HepG2 (cell line): ENCODE measurements around the gene TMEM9. TPM values are rescaled to one million over a fixed set of nuclear protein-coding genes. Genes with fewer than 3 reads are reported as not detected.

Source experiments
- ATAC-seq: fragments of 200-7000 bp; cut with Tn5 transposase; 3 replicates; pipeline ENCODE4 v1.9.1; 2020; ENCODE audit warnings: mild to moderate bottlenecking, moderate library complexity
- BruUV-seq: library from RNA; stranded (reverse); fragments of 400-500 nt; replicated peaks from 2 replicates; lab custom pipeline; 2021; lab: Mats Ljungman, UMichigan
- CTCF ChIA-PET: fragments of 300-600 bp; formaldehyde crosslinking; extraction: SDS; loops from one replicate; lab custom pipeline; 2021; ENCODE audit warnings: low total read pairs, inconsistent platforms, low intra/inter-chr PET ratio; lab: Yijun Ruan, JAX
- POLR2A ChIA-PET: fragments of 350-600 bp; sonication (Branson Sonifier 250); formaldehyde crosslinking; loops from one replicate; lab custom pipeline; 2020; ENCODE audit warnings: antibody characterized with exemption, inconsistent platforms; lab: Yijun Ruan, JAX
- DNase-seq: peaks from one replicate; pipeline ENCODE4 v3.0.0-alpha.2; 2015; ENCODE audit warnings: low spot score
- FAIRE-seq: peaks from 3 replicates; lab custom pipeline; 2011; peaks lifted over from hg19 to GRCh38; lab: Jason Lieb, UNC
- H2AFZ ChIP-seq: one replicate; pipeline ENCODE4 v1.6.1; 2011; ENCODE audit warnings: low read length, inconsistent platforms
- H3K27ac ChIP-seq: fragments of 300-600 bp; 3 replicates; pipeline ENCODE4 v1.8.0; 2011; ENCODE audit warnings: mixed run types, mild to moderate bottlenecking, mixed read lengths, low read length, inconsistent platforms; ENCODE audit not compliant: insufficient read depth; ENCODE audit errors: extremely low read length
- H3K27me3 ChIP-seq, 2 experiments: fragments of 200-600 bp in 1 of 2; 2 replicates in 1 of 2; 3 replicates in 1 of 2; pipeline versions ENCODE4 v1.6.0 to v1.8.0; 2011; ENCODE audit warnings: low read length in 2 of 2, mild to moderate bottlenecking in 2 of 2, moderate library complexity in 2 of 2, inconsistent platforms in 1 of 2; ENCODE audit not compliant: insufficient read depth in 2 of 2, control insufficient read depth in 1 of 2
- H3K36me3 ChIP-seq, 2 experiments: fragments of 200-600 bp in 1 of 2; replicated peaks in 1 of 2; 2 replicates in 1 of 2; 3 replicates in 1 of 2; pipeline versions ENCODE4 v1.5.1 to v1.8.0; 2011; ENCODE audit warnings: low read length in 2 of 2, inconsistent platforms in 1 of 2; ENCODE audit not compliant: insufficient read depth in 2 of 2, control insufficient read depth in 1 of 2
- H3K4me1 ChIP-seq: 2 replicates; pipeline ENCODE4 v1.5.1; 2012; ENCODE audit warnings: low read length, inconsistent platforms; ENCODE audit not compliant: insufficient read depth
- H3K4me2 ChIP-seq: 2 replicates; pipeline ENCODE4 v1.6.0; 2011; ENCODE audit warnings: low read depth, low read length, inconsistent platforms
- H3K4me3 ChIP-seq, 3 experiments: fragments of 200-600 bp in 1 of 3; sonication (generic), shearing (Covaris generic) in 1 of 3; replicated peaks in 1 of 3; 2 replicates each; pipeline ENCODE4 v1.5.1; 2011 to 2016; ENCODE audit warnings: low read length in 3 of 3, inconsistent platforms in 2 of 3, low read depth in 2 of 3, mild to moderate bottlenecking in 2 of 3, control low read depth in 1 of 3, mixed read lengths in 1 of 3; ENCODE audit not compliant: insufficient read depth in 1 of 3
- H3K79me2 ChIP-seq: one replicate; pipeline ENCODE4 v1.6.1; 2011; ENCODE audit warnings: low read length, inconsistent platforms; ENCODE audit not compliant: insufficient read depth
- H3K9ac ChIP-seq: 2 replicates; pipeline ENCODE4 v1.6.0; 2011; ENCODE audit warnings: mild to moderate bottlenecking, low read depth, low read length, inconsistent platforms; ENCODE audit not compliant: insufficient read depth
- H3K9me3 ChIP-seq: 2 replicates; pipeline ENCODE4 v1.5.1; 2012; ENCODE audit warnings: mild to moderate bottlenecking, low read length
- H4K20me1 ChIP-seq: 2 replicates; pipeline ENCODE4 v1.6.0; 2011; ENCODE audit warnings: inconsistent platforms, mild to moderate bottlenecking, low read length, moderate library complexity; ENCODE audit not compliant: insufficient read depth
- ISX ChIP-seq: sonication (generic); formaldehyde crosslinking; conservative IDR thresholded peaks from 2 replicates; pipeline ENCODE4 v1.5.0; 2020; ENCODE audit warnings: missing genetic modification reagents
- SRSF1 ChIP-seq: fragments of 200-400 bp; formaldehyde crosslinking; optimal IDR thresholded peaks from 2 replicates; pipeline ENCODE3; 2017; ENCODE audit warnings: mild to moderate bottlenecking, low read depth, low read length, moderate library complexity
- ZFX ChIP-seq: sonication (generic); formaldehyde crosslinking; IDR thresholded peaks from 2 replicates; pipeline ENCODE4 v1.4.0; 2020; ENCODE audit warnings: mild to moderate bottlenecking, low read depth, missing genetic modification reagents, moderate library complexity
- ZNF263 ChIP-seq: sonication (generic); formaldehyde crosslinking; IDR thresholded peaks from 2 replicates; pipeline ENCODE4 v1.4.0; 2020; ENCODE audit warnings: missing genetic modification reagents
- whole genome bisulfite sequencing: methylation state at CpG from one replicate; pipeline ENCODE4 v1.1.6; 2017; ENCODE audit warnings: low lambda C conversion rate; 5-methylcytosine and 5-hydroxymethylcytosine counted together
- in situ Hi-C: cut with HindIII; loops from 2 replicates; pipeline ENCODE4 v1.10.0; 2017; ENCODE audit warnings: low pct_unique_long_range_greater_than_20kb; ENCODE audit not compliant: extremely low pct_ligation_motif_present
- intact Hi-C: fragments of 100-400 bp; cut with micrococcal nuclease; formaldehyde crosslinking; loops from one replicate; pipeline ENCODE4 v1.10.0; 2022; ENCODE audit not compliant: unreplicated experiment
- polyA plus RNA-seq, 8 experiments: library from polyadenylated mRNA; depleted of rRNA in 3 of 8; stranded (reverse) in 7 of 8; unstranded in 1 of 8; fragments of >200 nt; fragmentation: Illumina TruSeq in 4 of 8; extraction: Trizol in 4 of 8; gene quantifications; 2 replicates each; pipeline versions ENCODE4 v1.2.1 to v1.2.3, GENCODE V29; 2011 to 2016; ENCODE audit warnings: low read depth in 4 of 8, missing spikeins in 1 of 8, mixed read lengths in 1 of 8; ENCODE audit not compliant: insufficient read depth in 1 of 8
- total RNA-seq, 5 experiments: library from RNA; depleted of rRNA; stranded (reverse); fragments of >200 nt; fragmentation: Illumina TruSeq; extraction: Trizol; gene quantifications; 2 replicates each; pipeline ENCODE4 v1.2.3, GENCODE V29; 2016; ENCODE audit warnings: low read depth in 1 of 5
- TF ChIP-seq, protein P1 (sequence below): sonication (generic); formaldehyde crosslinking; IDR thresholded peaks from 2 replicates; pipeline ENCODE4 v1.4.0; 2020; ENCODE audit warnings: mild to moderate bottlenecking, missing genetic modification reagents, borderline replicate concordance
- TF ChIP-seq, protein P2 (sequence below): sonication (generic); formaldehyde crosslinking; IDR thresholded peaks from one replicate; pipeline ENCODE4 v1.5.1; 2020; ENCODE audit warnings: mild to moderate bottlenecking, missing genetic modification reagents; ENCODE audit errors: not compliant biosample characterization
- TF ChIP-seq, protein P3 (sequence below): sonication (generic); formaldehyde crosslinking; IDR thresholded peaks from 2 replicates; pipeline ENCODE4 v1.8.1; 2023; ENCODE audit warnings: mild to moderate bottlenecking, missing genetic modification reagents

The TMEM9 gene
- total and polyA plus RNA-seq, 2 of the 13 experiments (the other 11 are each of a cell fraction or from before 2014, with no cell fraction given): 60.9 to 102 TPM

DNA sequence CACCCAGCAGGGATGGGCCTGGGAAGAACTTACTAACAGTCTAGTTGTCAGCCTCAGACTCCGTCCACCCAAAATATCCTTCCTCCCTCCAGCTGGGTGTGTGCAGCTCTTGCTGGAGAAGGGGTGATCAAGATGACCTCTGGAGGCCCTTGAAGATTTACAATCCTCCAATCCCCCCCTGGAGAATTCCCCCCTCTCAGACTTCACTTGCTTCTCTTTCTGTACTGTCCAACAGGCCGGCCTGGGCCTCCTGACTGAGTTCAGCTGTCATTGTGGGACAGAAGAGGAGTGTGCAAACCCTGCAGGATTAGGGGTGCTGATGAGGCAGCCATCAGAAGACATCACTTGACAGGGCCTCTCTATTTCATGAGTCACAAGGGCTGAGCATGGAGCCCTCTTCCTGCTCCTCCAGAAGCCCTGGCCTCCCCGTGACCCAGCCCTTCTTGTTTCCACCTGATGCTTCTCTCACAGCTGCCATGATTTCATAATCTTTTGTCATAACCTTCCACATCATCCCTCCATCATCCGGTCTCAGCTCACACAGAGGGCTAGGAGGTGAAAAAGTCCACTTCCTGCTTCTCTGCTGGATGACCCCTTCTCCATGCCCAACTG lies 18.8 kb upstream of the TMEM9 start (continued):
- TF ChIP-seq, protein P1, sequence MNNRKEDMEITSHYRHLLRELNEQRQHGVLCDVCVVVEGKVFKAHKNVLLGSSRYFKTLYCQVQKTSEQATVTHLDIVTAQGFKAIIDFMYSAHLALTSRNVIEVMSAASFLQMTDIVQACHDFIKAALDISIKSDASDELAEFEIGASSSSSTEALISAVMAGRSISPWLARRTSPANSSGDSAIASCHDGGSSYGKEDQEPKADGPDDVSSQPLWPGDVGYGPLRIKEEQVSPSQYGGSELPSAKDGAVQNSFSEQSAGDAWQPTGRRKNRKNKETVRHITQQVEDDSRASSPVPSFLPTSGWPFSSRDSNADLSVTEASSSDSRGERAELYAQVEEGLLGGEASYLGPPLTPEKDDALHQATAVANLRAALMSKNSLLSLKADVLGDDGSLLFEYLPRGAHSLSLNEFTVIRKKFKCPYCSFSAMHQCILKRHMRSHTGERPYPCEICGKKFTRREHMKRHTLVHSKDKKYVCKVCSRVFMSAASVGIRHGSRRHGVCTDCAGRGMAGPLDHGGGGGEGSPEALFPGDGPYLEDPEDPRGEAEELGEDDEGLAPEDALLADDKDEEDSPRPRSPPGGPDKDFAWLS: no peak
- TF ChIP-seq SRSF1: no peak

DNA sequence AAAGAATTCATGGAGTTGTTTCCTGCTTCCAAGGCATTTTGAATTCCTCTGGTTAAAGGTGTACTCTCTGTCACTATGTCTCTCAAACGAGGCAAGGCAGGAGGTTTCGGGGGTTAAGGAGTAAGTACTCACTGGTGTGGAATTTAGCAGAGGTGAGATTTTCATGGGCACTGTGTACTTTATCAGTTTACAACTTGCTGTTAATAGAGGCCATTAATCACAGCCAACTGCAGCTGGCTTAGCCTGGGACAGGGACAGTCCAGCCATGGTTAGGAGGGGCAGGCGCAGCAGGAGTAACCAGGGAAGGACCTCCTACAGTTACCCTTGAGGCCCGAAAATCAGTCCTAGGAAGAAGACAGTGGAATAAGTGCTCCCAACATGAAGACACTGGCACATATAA lies 18.1 kb upstream of the TMEM9 start:
- no peak for DNase-seq
- in situ Hi-C loops: no loop called here
- no peak overlapping the region for H3K4me3 ChIP-seq
- no peak overlapping the region for H3K4me2 ChIP-seq
- no TSS peak for BruUV-seq
- no peak overlapping the region for H2AFZ ChIP-seq
- intact Hi-C loops: no loop called here
- H3K36me3 ChIP-seq: no peaks in the 10 kb centered on the region
- TF ChIP-seq, protein P2, sequence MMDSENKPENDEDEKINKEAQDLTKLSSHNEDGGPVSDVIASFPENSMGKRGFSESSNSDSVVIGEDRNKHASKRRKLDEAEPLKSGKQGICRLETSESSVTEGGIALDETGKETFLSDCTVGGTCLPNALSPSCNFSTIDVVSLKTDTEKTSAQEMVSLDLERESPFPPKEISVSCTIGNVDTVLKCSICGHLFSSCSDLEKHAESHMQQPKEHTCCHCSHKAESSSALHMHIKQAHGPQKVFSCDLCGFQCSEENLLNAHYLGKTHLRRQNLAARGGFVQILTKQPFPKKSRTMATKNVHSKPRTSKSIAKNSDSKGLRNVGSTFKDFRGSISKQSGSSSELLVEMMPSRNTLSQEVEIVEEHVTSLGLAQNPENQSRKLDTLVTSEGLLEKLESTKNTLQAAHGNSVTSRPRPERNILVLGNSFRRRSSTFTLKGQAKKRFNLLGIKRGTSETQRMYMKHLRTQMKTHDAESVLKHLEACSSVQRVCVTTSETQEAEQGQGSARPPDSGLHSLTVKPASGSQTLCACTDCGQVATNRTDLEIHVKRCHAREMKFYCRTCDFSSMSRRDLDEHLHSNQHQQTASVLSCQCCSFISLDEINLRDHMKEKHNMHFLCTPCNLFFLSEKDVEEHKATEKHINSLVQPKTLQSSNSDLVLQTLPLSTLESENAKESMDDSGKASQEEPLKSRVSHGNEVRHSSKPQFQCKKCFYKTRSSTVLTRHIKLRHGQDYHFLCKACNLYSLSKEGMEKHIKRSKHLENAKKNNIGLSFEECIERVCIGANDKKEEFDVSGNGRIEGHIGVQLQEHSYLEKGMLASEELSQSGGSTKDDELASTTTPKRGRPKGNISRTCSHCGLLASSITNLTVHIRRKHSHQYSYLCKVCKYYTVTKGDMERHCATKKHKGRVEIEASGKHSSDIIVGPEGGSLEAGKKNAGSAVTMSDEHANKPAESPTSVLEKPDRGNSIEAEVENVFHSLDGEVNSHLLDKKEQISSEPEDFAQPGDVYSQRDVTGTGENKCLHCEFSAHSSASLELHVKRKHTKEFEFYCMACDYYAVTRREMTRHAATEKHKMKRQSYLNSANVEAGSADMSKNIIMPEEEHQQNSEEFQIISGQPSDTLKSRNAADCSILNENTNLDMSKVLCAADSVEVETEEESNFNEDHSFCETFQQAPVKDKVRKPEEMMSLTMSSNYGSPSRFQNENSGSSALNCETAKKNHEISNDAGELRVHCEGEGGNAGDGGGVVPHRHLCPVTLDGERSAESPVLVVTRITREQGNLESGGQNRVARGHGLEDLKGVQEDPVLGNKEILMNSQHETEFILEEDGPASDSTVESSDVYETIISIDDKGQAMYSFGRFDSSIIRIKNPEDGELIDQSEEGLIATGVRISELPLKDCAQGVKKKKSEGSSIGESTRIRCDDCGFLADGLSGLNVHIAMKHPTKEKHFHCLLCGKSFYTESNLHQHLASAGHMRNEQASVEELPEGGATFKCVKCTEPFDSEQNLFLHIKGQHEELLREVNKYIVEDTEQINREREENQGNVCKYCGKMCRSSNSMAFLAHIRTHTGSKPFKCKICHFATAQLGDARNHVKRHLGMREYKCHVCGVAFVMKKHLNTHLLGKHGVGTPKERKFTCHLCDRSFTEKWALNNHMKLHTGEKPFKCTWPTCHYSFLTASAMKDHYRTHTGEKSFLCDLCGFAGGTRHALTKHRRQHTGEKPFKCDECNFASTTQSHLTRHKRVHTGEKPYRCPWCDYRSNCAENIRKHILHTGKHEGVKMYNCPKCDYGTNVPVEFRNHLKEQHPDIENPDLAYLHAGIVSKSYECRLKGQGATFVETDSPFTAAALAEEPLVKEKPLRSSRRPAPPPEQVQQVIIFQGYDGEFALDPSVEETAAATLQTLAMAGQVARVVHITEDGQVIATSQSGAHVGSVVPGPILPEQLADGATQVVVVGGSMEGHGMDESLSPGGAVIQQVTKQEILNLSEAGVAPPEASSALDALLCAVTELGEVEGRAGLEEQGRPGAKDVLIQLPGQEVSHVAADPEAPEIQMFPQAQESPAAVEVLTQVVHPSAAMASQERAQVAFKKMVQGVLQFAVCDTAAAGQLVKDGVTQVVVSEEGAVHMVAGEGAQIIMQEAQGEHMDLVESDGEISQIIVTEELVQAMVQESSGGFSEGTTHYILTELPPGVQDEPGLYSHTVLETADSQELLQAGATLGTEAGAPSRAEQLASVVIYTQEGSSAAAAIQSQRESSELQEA: no peak
- TF ChIP-seq, protein P3, sequence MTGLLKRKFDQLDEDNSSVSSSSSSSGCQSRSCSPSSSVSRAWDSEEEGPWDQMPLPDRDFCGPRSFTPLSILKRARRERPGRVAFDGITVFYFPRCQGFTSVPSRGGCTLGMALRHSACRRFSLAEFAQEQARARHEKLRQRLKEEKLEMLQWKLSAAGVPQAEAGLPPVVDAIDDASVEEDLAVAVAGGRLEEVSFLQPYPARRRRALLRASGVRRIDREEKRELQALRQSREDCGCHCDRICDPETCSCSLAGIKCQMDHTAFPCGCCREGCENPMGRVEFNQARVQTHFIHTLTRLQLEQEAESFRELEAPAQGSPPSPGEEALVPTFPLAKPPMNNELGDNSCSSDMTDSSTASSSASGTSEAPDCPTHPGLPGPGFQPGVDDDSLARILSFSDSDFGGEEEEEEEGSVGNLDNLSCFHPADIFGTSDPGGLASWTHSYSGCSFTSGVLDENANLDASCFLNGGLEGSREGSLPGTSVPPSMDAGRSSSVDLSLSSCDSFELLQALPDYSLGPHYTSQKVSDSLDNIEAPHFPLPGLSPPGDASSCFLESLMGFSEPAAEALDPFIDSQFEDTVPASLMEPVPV: no peak
- no peak for TF ChIP-seq ZNF263 (CRISPR knock-in tag)
- no peak for TF ChIP-seq ISX (CRISPR knock-in tag)
- TF ChIP-seq ZFX (CRISPR knock-in tag): no peak
- no peak overlapping the region for H3K9ac ChIP-seq
- H4K20me1 ChIP-seq: no peaks in the 10 kb centered on the region
- ChIA-PET POLR2A (interaction anchor here (5.0 kb wide), 1 partner anchor 18 kb away, joined by 30 read pairs; the partner anchor contains the start of gene TMEM9), CTCF (no interaction called here)
- ATAC-seq: no peak
- H3K9me3 ChIP-seq: no peaks in the 10 kb centered on the region
- no peaks in the 10 kb centered on the region for H3K79me2 ChIP-seq
- peaks cover 77% of the 10 kb centered on the region for H3K4me1 ChIP-seq
- no peak overlapping the region for H3K27ac ChIP-seq
- WGBS: 78% methylated on average over 4 of the region's 4 CpGs
- FAIRE-seq: no peak
- H3K27me3 ChIP-seq: no peaks in the 10 kb centered on the region; a peak in 1 of 5 replicates
